Transverse colon (tissue), 3 donors: ENCODE measurements around the gene SEZ6L2.

Experiments
- EP300 ChIP-seq: sonication (generic); formaldehyde crosslinking; IDR thresholded peaks from one replicate; pipeline ENCODE4 v1.6.1; 2017; ENCODE audit warnings: antibody characterized with exemption, low read depth
- TF ChIP-seq, protein P1 (sequence below), 5 experiments: fragments of 200-600 bp in 3 of 5; fragments of 450-650 bp in 2 of 5; sonication (generic) in 3 of 5; IDR thresholded peaks; 1 replicate in 2 of 5; 2 replicates in 3 of 5; pipeline ENCODE4 v1.5.1; 2016 to 2017; ENCODE audit warnings: antibody characterized with exemption in 5 of 5, inconsistent platforms in 3 of 5, mild to moderate bottlenecking in 2 of 5, moderate library complexity in 1 of 5

DNA sequence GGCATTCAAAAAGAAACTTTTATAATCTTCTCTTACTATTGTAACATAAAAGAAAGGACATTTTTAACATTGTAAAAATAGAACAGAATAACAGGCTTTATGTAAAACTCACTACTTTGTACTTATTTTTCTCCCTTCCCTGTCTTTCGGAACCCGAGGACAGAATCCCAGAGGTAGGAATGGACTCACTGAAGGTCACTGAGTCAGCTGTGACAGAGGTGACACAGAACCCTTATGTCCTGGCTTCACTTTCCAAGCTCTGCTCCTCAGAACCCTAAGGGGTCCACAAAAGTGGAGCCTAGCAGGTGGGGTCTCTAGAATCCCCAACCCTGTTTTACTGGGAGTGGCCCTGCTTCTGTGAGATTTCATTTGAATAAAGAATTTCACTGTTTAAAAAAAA is 23.0 kb upstream of the SEZ6L2 start:
- TF ChIP-seq, protein P1, sequence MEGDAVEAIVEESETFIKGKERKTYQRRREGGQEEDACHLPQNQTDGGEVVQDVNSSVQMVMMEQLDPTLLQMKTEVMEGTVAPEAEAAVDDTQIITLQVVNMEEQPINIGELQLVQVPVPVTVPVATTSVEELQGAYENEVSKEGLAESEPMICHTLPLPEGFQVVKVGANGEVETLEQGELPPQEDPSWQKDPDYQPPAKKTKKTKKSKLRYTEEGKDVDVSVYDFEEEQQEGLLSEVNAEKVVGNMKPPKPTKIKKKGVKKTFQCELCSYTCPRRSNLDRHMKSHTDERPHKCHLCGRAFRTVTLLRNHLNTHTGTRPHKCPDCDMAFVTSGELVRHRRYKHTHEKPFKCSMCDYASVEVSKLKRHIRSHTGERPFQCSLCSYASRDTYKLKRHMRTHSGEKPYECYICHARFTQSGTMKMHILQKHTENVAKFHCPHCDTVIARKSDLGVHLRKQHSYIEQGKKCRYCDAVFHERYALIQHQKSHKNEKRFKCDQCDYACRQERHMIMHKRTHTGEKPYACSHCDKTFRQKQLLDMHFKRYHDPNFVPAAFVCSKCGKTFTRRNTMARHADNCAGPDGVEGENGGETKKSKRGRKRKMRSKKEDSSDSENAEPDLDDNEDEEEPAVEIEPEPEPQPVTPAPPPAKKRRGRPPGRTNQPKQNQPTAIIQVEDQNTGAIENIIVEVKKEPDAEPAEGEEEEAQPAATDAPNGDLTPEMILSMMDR (IDR thresholded peaks at IDR 0.05), result no peak
- no peak for TF ChIP-seq EP300
